Measurements from ENCODE around the gene SPEM2. TPM values are rescaled to one million over a fixed set of nuclear protein-coding genes. Genes with fewer than 3 reads are reported as not detected.

Gene SPEM2
- total RNA-seq, 1 donor from 2014 or later: not detected

- no peaks in the 10 kb centered on the region for H3K27me3 ChIP-seq
- no peak for TF ChIP-seq CTCF (IDR thresholded peaks at IDR 0.05)
- no peak for DNase-seq (ENCODE audit: low spot score in 2 of 2)
- intact Hi-C loops (cut with DNase I): no loop called here
- peaks cover 46 to 50% of the 10 kb centered on the region in 2 donors for H3K36me3 ChIP-seq
- no peak overlapping the region for H3K4me3 ChIP-seq
- H3K4me1 ChIP-seq: peaks cover 0 to 22% of the 10 kb centered on the region in 2 donors
- H3K27ac ChIP-seq: peak overlapping the region; percentile 43 to 57
- H3K9me3 ChIP-seq: no peaks in the 10 kb centered on the region
These were observed 40.3 kb downstream of the SPEM2 start for GRCh38 chr17:7465597-7466275.

- Histone ChIP-seq H3K27ac (peak overlapping the region; percentile 43 to 57), H3K9me3 (no peaks in the 10 kb centered on the region), H3K27me3 (no peaks in the 10 kb centered on the region), H3K36me3 (peaks cover 46 to 50% of the 10 kb centered on the region in 2 donors), H3K4me1 (peaks cover 0 to 22% of the 10 kb centered on the region in 2 donors), H3K4me3 (no peak overlapping the region)
- intact Hi-C loops (cut with DNase I): no loop called here
- no peak for DNase-seq (ENCODE audit: low spot score in 2 of 2)
- no peak for TF ChIP-seq CTCF (IDR thresholded peaks at IDR 0.05)
These were observed 40.9 kb downstream of the SPEM2 start for GRCh38 chr17:7466318-7466638.

- peaks cover 0 to 22% of the 10 kb centered on the region in 2 donors for H3K4me1 ChIP-seq
- no peaks in the 10 kb centered on the region for H3K9me3 ChIP-seq
- H3K4me3 ChIP-seq: no peak overlapping the region
- H3K27ac ChIP-seq: peak overlapping the region; percentile 43 to 57
- no peak for TF ChIP-seq CTCF (IDR thresholded peaks at IDR 0.05)
- DNase-seq (ENCODE audit: low spot score in 2 of 2): peak in 1 of 2 donors; percentile 85
- intact Hi-C loops (cut with DNase I): no loop called here
- peaks cover 41 to 46% of the 10 kb centered on the region in 2 donors for H3K36me3 ChIP-seq
- no peaks in the 10 kb centered on the region for H3K27me3 ChIP-seq
These were observed 41.4 kb downstream of the SPEM2 start for GRCh38 chr17:7466639-7467341.

- Histone ChIP-seq H3K36me3 (peaks cover 34 to 39% of the 10 kb centered on the region in 2 donors), H3K4me3 (no peak overlapping the region), H3K27ac (peak overlapping the region; percentile 3 to 57), H3K4me1 (peaks cover 0 to 22% of the 10 kb centered on the region in 2 donors), H3K9me3 (no peaks in the 10 kb centered on the region), H3K27me3 (no peaks in the 10 kb centered on the region)
- no peak for DNase-seq (ENCODE audit: low spot score in 2 of 2)
- intact Hi-C loops (cut with DNase I): no loop called here
- TF ChIP-seq CTCF (IDR thresholded peaks at IDR 0.05): no peak
These were observed 42.1 kb downstream of the SPEM2 start for GRCh38 chr17:7467498-7467897.

- no peak for DNase-seq (ENCODE audit: low spot score in 2 of 2)
- peaks cover 0 to 22% of the 10 kb centered on the region in 2 donors for H3K4me1 ChIP-seq
- H3K9me3 ChIP-seq: no peaks in the 10 kb centered on the region
- H3K4me3 ChIP-seq: no peak overlapping the region
- H3K27ac ChIP-seq: no peak overlapping the region
- TF ChIP-seq CTCF (IDR thresholded peaks at IDR 0.05): no peak
- intact Hi-C loops (cut with DNase I): no loop called here
- H3K27me3 ChIP-seq: no peaks in the 10 kb centered on the region
- H3K36me3 ChIP-seq: peaks cover 26 to 31% of the 10 kb centered on the region in 2 donors
These were observed 42.9 kb downstream of the SPEM2 start for GRCh38 chr17:7468290-7468689.
